Endothelial cell of umbilical vein (primary cell): Measurements from ENCODE around the gene GALNT2. TPM values are rescaled to one million over a fixed set of nuclear protein-coding genes. Genes with fewer than 3 reads are reported as not detected.

ENCODE experiments used
- BruUV-seq: library from RNA; stranded (reverse); fragments of 400-500 nt; replicated peaks from 2 replicates; lab custom pipeline; 2021; lab: Mats Ljungman, UMichigan
- CTCF ChIA-PET: fragments of 300-600, 350-600 bp; sonication (Branson Sonifier 250); formaldehyde crosslinking; loops from one replicate; lab custom pipeline; 2021; ENCODE audit warnings: antibody characterized with exemption, inconsistent platforms; lab: Charles Lee
- POLR2A ChIA-PET: fragments of 300-600, 350-600 bp; sonication (Branson Sonifier 250); formaldehyde crosslinking; loops from one replicate; lab custom pipeline; 2021; ENCODE audit warnings: antibody characterized with exemption, inconsistent platforms; lab: Charles Lee
- DNase-seq: peaks from one replicate; pipeline ENCODE4 v3.0.0-alpha.2; 2011; ENCODE audit warnings: low read depth, low spot score
- FAIRE-seq: peaks from 2 replicates; lab custom pipeline; 2011; peaks lifted over from hg19 to GRCh38; lab: Jason Lieb, UNC
- H2AFZ ChIP-seq: 2 replicates; pipeline ENCODE4 v1.6.0; 2012; ENCODE audit warnings: low read depth, low read length, control low read depth, inconsistent platforms
- H3K27ac ChIP-seq: 2 replicates; pipeline ENCODE4 v1.5.1; 2011; ENCODE audit warnings: low read depth, mild to moderate bottlenecking, control low read depth, low read length, moderate library complexity; ENCODE audit not compliant: insufficient read depth
- H3K27me3 ChIP-seq, 2 experiments: 2 replicates each; pipeline versions ENCODE4 v1.6.0 to v1.6.1; 2011; ENCODE audit warnings: low read length in 2 of 2, mixed read lengths in 1 of 2; ENCODE audit not compliant: control insufficient read depth in 2 of 2, insufficient read depth in 2 of 2
- H3K36me3 ChIP-seq, 2 experiments: 2 replicates in 1 of 2; 3 replicates in 1 of 2; pipeline ENCODE4 v1.5.1; 2011; ENCODE audit warnings: low read length in 2 of 2, mild to moderate bottlenecking in 1 of 2, moderate library complexity in 1 of 2; ENCODE audit not compliant: control insufficient read depth in 2 of 2, insufficient read depth in 2 of 2; ENCODE audit errors: extremely low read depth in 1 of 2
- H3K4me1 ChIP-seq: 3 replicates; pipeline ENCODE4 v1.5.1; 2011; ENCODE audit warnings: mild to moderate bottlenecking, low read length; ENCODE audit not compliant: control insufficient read depth, insufficient read depth; ENCODE audit errors: extremely low read depth
- H3K4me2 ChIP-seq: 2 replicates; pipeline ENCODE4 v1.6.1; 2011; ENCODE audit warnings: low read length, control low read depth, mixed read lengths; ENCODE audit not compliant: insufficient read depth
- H3K4me3 ChIP-seq, 3 experiments: fragments of 200-600 bp in 1 of 3; sonication (generic), shearing (Covaris generic) in 1 of 3; replicated peaks in 1 of 3; 2 replicates each; pipeline ENCODE4 v1.5.1; 2011 to 2016; ENCODE audit warnings: control low read depth in 3 of 3, low read length in 3 of 3, mild to moderate bottlenecking in 2 of 3, inconsistent platforms in 1 of 3, low read depth in 1 of 3, moderate library complexity in 1 of 3; ENCODE audit not compliant: insufficient read depth in 1 of 3
- H3K79me2 ChIP-seq: 2 replicates; pipeline ENCODE4 v1.6.0; 2012; ENCODE audit warnings: low read length, inconsistent platforms; ENCODE audit not compliant: control insufficient read depth, insufficient read depth
- H3K9ac ChIP-seq: replicated peaks from 2 replicates; pipeline ENCODE3; 2011; ENCODE audit warnings: low read length, control low read depth; ENCODE audit not compliant: insufficient read depth; ENCODE audit errors: extremely low read depth
- H3K9me1 ChIP-seq: replicated peaks from 3 replicates; pipeline ENCODE4 v1.6.0; 2011; ENCODE audit warnings: mild to moderate bottlenecking, low read length; ENCODE audit not compliant: control insufficient read depth, insufficient read depth; ENCODE audit errors: extremely low read depth
- H3K9me3 ChIP-seq: replicated peaks from 2 replicates; pipeline ENCODE4 v1.5.1; 2012; ENCODE audit warnings: low read length, inconsistent platforms; ENCODE audit not compliant: control insufficient read depth, insufficient read depth
- H4K20me1 ChIP-seq: replicated peaks from 2 replicates; pipeline ENCODE3; 2011; ENCODE audit warnings: mild to moderate bottlenecking, low read length; ENCODE audit not compliant: control insufficient read depth, insufficient read depth; ENCODE audit errors: extremely low read depth
- EZH2 ChIP-seq: IDR thresholded peaks from 2 replicates; pipeline ENCODE4 v1.6.1; 2012; ENCODE audit warnings: borderline replicate concordance, low read depth, mild to moderate bottlenecking, moderate library complexity, low read length, inconsistent platforms; ENCODE audit not compliant: severe bottlenecking
- FOS ChIP-seq: IDR thresholded peaks from 2 replicates; pipeline ENCODE4 v1.6.1; 2011; ENCODE audit warnings: mild to moderate bottlenecking, low read length, moderate library complexity, borderline replicate concordance; ENCODE audit not compliant: insufficient read depth
- GATA2 ChIP-seq: IDR thresholded peaks from 2 replicates; pipeline ENCODE4 v1.7.0; 2011; ENCODE audit warnings: low read depth, mild to moderate bottlenecking, moderate library complexity, mixed read lengths, low read length; ENCODE audit not compliant: insufficient read length, insufficient read depth
- JUN ChIP-seq: IDR thresholded peaks from 2 replicates; pipeline ENCODE4 v1.6.1; 2011; ENCODE audit warnings: borderline replicate concordance, low read depth; ENCODE audit not compliant: insufficient read length, insufficient read depth
- MYC ChIP-seq: IDR thresholded peaks from one replicate; pipeline ENCODE4 v1.6.1; 2011; ENCODE audit warnings: mild to moderate bottlenecking, low read depth, low read length
- POLR2A ChIP-seq: IDR thresholded peaks from 2 replicates; pipeline ENCODE4 v1.6.1; 2012; ENCODE audit warnings: low read depth, mild to moderate bottlenecking, control low read depth, low read length
- POLR2AphosphoS5 ChIP-seq: IDR thresholded peaks from 2 replicates; pipeline ENCODE4 v1.6.1; 2012; ENCODE audit warnings: low read depth, mild to moderate bottlenecking, control low read depth, low read length, moderate library complexity; ENCODE audit not compliant: insufficient read depth
- dilution Hi-C: fragments of 300-500 bp; cut with MboI; formaldehyde crosslinking; loops from one replicate; pipeline ENCODE4 v1.15.0; 2019; ENCODE audit warnings: low sequenced_read_pairs; ENCODE audit not compliant: extremely low pct_ligation_motif_present
- intact Hi-C: fragments of 100-400 bp; cut with micrococcal nuclease; formaldehyde crosslinking; loops from one replicate; pipeline ENCODE4 v1.10.0; 2022
- polyA plus RNA-seq, 4 experiments: library from polyadenylated mRNA; depleted of rRNA in 3 of 4; stranded (reverse) in 3 of 4; unstranded in 1 of 4; fragments of >200 nt; gene quantifications; 2 replicates each; pipeline versions ENCODE4 v1.2.1 to v1.2.3, GENCODE V29; 2011 to 2012; ENCODE audit warnings: missing spikeins in 1 of 4
- total RNA-seq: library from RNA; stranded (reverse); gene quantifications from 2 replicates; pipeline ENCODE4 v1.2.3, GENCODE V29; 2021
- TF ChIP-seq, protein P1 (sequence below): IDR thresholded peaks from 2 replicates; pipeline ENCODE4 v1.6.1; 2011; ENCODE audit not compliant: insufficient read depth, insufficient read length
- TF ChIP-seq, protein P2 (sequence below), 2 donors: IDR thresholded peaks; 1 replicate in 1 of 2; 2 replicates in 1 of 2; pipeline ENCODE4 v1.5.1; 2011; ENCODE audit warnings: low read length in 2 of 2, mild to moderate bottlenecking in 2 of 2, moderate library complexity in 2 of 2, control low read depth in 1 of 2, inconsistent platforms in 1 of 2, low read depth in 1 of 2; ENCODE audit not compliant: insufficient read depth in 1 of 2; ENCODE audit errors: extremely low read depth in 1 of 2

GALNT2 gene
- total and polyA plus RNA-seq, 2 donors (not counting 3 experiments of a cell fraction or from before 2014, with no cell fraction given), result 56.3 to 77.5 TPM

DNA sequence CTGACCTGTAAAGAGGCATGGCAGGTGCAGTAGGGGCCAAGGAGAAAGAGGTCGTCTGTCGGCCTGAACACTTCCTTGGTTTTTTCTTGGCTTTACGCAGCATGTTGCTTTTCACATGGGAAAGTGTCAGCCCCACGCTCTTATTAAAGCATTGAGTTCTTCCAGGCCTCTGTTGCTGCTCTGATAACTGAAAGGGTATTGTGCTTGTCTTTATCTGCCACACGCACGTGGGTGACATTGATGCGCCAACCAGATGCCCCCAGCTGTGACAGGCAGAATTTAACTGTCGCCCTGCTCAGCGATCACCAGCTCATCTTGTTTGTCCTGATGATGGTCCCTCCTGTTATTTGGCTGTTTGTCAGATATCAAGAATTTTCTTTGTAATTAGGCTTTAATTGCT is 76.5 kb downstream of the GALNT2 start:
- FAIRE-seq (no peak), DNase-seq (no peak)
- POLR2A ChIA-PET, result no interaction called here
- TF ChIP-seq EZH2, result no peak
- no peak for TF ChIP-seq GATA2
- TF ChIP-seq, protein P1, sequence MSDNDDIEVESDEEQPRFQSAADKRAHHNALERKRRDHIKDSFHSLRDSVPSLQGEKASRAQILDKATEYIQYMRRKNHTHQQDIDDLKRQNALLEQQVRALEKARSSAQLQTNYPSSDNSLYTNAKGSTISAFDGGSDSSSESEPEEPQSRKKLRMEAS, result no peak
- TF ChIP-seq FOS, result no peak
- no peak for TF ChIP-seq MYC
- TF ChIP-seq POLR2A, result no peak
- TF ChIP-seq, protein P2, sequence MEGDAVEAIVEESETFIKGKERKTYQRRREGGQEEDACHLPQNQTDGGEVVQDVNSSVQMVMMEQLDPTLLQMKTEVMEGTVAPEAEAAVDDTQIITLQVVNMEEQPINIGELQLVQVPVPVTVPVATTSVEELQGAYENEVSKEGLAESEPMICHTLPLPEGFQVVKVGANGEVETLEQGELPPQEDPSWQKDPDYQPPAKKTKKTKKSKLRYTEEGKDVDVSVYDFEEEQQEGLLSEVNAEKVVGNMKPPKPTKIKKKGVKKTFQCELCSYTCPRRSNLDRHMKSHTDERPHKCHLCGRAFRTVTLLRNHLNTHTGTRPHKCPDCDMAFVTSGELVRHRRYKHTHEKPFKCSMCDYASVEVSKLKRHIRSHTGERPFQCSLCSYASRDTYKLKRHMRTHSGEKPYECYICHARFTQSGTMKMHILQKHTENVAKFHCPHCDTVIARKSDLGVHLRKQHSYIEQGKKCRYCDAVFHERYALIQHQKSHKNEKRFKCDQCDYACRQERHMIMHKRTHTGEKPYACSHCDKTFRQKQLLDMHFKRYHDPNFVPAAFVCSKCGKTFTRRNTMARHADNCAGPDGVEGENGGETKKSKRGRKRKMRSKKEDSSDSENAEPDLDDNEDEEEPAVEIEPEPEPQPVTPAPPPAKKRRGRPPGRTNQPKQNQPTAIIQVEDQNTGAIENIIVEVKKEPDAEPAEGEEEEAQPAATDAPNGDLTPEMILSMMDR (IDR thresholded peaks at IDR 0.05; ENCODE audit: extremely low read depth in 1 of 2, insufficient read depth in 1 of 2, low read depth in 1 of 2, low read length in 2 of 2), result no peak
- no peak for TF ChIP-seq JUN
- no peak for TF ChIP-seq POLR2AphosphoS5
- Histone ChIP-seq H3K4me2 (no peak overlapping the region), H2AFZ (no peak overlapping the region), H3K9me3 (no peaks in the 10 kb centered on the region), H3K27ac (no peak overlapping the region), H4K20me1 (peaks cover 3% of the 10 kb centered on the region), H3K4me1 (no peaks in the 10 kb centered on the region), H3K9me1 (no peaks in the 10 kb centered on the region), H3K36me3 (no peaks in the 10 kb centered on the region), H3K4me3 (no peak overlapping the region), H3K79me2 (peaks cover 7% of the 10 kb centered on the region), H3K9ac (no peak overlapping the region), H3K27me3 (no peaks in the 10 kb centered on the region)
- CTCF ChIA-PET, result interaction anchor here (1.7 kb wide), 1 partner anchor 10 kb away, joined by 6 read pairs; no protein-coding TSS in a partner anchor
- dilution Hi-C loops (no loop called here), intact Hi-C loops (loop anchor here (5.0 kb wide), 1 partner anchor 36 kb away; no protein-coding TSS in a partner anchor)
- no TSS peak for BruUV-seq
